ENCODE results near the gene SCARF2. TPM values are rescaled to one million over a fixed set of nuclear protein-coding genes. Genes with fewer than 3 reads are reported as not detected.

SCARF2 gene
- polyA plus RNA-seq, 1 donor from 2014 or later: 5.0 TPM

DNA sequence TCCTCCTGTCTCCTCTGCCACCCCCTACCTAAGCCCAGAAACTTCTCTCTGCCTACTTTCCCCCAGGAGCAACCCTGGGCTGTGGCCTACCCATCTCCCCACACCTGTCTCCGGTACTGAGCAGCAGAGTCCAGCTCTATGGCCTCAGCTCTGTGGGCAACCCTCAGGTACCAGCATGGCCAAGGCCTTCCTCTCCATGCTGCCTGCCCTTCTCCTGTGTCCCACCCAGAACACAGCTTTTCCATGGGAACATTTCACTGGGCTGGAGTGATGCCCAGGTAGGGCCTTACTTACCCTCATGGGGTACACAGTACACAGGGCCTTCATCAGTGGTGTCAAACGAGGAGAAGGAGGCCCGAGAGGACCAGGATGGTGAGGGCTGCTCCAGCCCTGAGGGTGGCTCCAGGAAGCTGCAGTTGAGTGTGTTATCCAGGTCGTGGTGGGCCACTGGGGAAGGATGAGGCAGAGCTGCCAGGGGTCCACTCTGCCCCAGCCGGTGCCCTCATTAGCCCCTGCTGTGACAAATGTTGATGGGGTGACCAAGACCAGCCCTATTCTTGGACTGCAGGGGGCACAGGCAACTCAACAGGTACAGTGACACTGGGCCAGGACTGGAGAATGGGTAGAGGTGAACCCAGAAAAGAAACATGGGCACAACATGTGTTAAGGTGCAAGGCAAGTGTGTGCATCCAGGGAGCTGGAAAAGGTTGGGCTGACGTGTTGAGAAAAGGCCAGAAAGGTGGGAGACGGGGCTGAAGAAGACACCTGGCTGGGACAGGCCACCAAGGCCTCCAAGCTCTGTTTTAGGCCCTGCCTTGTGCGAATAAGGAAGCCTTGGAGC is 10.3 kb downstream of the SCARF2 start:
- Histone ChIP-seq H3K9me3 (ENCODE audit: low read length) (no peaks in the 10 kb centered on the region), H3K9me2 (ENCODE audit: insufficient read depth, low read length) (no peaks in the 10 kb centered on the region), H3K9ac (ENCODE audit: low read length) (no peak overlapping the region), H3K27me3 (ENCODE audit: insufficient read depth, low read depth, low read length) (peaks cover 39% of the 10 kb centered on the region), H4K20me1 (ENCODE audit: insufficient read depth) (no peaks in the 10 kb centered on the region), H3K36me3 (ENCODE audit: insufficient read depth, low read length) (no peaks in the 10 kb centered on the region), H3F3A (ENCODE audit: insufficient read depth, low read length, poor library complexity, severe bottlenecking) (no peaks in the 10 kb centered on the region), H3K4me3 (ENCODE audit: low read length) (no peak overlapping the region), H3K27ac (ENCODE audit: low read length) (no peak overlapping the region), H3K79me2 (replicated peaks; ENCODE audit: insufficient read depth, low read length) (no peaks in the 10 kb centered on the region), H2AFZ (ENCODE audit: low read depth, low read length) (no peak overlapping the region), H3K4me2 (ENCODE audit: low read length) (no peak overlapping the region)
- TF ChIP-seq MXI1 (conservative IDR thresholded peaks at IDR 0.05; ENCODE audit: poor library complexity, severe bottlenecking): no peak
- TF ChIP-seq EZH2 (IDR thresholded peaks at IDR 0.05; ENCODE audit: borderline replicate concordance, insufficient read depth, low read length, poor library complexity, severe bottlenecking): no peak
- no peak for TF ChIP-seq TAF1 (IDR thresholded peaks at IDR 0.05; ENCODE audit: low read depth)
- no peak for TF ChIP-seq SMC3 (conservative IDR thresholded peaks at IDR 0.05; ENCODE audit: poor library complexity)
- TF ChIP-seq EP300 (conservative IDR thresholded peaks at IDR 0.05; ENCODE audit: poor library complexity, severe bottlenecking): no peak
- TF ChIP-seq, protein P1, sequence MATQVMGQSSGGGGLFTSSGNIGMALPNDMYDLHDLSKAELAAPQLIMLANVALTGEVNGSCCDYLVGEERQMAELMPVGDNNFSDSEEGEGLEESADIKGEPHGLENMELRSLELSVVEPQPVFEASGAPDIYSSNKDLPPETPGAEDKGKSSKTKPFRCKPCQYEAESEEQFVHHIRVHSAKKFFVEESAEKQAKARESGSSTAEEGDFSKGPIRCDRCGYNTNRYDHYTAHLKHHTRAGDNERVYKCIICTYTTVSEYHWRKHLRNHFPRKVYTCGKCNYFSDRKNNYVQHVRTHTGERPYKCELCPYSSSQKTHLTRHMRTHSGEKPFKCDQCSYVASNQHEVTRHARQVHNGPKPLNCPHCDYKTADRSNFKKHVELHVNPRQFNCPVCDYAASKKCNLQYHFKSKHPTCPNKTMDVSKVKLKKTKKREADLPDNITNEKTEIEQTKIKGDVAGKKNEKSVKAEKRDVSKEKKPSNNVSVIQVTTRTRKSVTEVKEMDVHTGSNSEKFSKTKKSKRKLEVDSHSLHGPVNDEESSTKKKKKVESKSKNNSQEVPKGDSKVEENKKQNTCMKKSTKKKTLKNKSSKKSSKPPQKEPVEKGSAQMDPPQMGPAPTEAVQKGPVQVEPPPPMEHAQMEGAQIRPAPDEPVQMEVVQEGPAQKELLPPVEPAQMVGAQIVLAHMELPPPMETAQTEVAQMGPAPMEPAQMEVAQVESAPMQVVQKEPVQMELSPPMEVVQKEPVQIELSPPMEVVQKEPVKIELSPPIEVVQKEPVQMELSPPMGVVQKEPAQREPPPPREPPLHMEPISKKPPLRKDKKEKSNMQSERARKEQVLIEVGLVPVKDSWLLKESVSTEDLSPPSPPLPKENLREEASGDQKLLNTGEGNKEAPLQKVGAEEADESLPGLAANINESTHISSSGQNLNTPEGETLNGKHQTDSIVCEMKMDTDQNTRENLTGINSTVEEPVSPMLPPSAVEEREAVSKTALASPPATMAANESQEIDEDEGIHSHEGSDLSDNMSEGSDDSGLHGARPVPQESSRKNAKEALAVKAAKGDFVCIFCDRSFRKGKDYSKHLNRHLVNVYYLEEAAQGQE (IDR thresholded peaks at IDR 0.05; ENCODE audit: borderline replicate concordance): no peak
- TF ChIP-seq POLR2AphosphoS5 (IDR thresholded peaks at IDR 0.05): no peak
- no peak for TF ChIP-seq RAD21 (conservative IDR thresholded peaks at IDR 0.05)
- TF ChIP-seq, protein P2, sequence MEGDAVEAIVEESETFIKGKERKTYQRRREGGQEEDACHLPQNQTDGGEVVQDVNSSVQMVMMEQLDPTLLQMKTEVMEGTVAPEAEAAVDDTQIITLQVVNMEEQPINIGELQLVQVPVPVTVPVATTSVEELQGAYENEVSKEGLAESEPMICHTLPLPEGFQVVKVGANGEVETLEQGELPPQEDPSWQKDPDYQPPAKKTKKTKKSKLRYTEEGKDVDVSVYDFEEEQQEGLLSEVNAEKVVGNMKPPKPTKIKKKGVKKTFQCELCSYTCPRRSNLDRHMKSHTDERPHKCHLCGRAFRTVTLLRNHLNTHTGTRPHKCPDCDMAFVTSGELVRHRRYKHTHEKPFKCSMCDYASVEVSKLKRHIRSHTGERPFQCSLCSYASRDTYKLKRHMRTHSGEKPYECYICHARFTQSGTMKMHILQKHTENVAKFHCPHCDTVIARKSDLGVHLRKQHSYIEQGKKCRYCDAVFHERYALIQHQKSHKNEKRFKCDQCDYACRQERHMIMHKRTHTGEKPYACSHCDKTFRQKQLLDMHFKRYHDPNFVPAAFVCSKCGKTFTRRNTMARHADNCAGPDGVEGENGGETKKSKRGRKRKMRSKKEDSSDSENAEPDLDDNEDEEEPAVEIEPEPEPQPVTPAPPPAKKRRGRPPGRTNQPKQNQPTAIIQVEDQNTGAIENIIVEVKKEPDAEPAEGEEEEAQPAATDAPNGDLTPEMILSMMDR (IDR thresholded peaks at IDR 0.05; ENCODE audit: poor library complexity, severe bottlenecking): no peak

DNA sequence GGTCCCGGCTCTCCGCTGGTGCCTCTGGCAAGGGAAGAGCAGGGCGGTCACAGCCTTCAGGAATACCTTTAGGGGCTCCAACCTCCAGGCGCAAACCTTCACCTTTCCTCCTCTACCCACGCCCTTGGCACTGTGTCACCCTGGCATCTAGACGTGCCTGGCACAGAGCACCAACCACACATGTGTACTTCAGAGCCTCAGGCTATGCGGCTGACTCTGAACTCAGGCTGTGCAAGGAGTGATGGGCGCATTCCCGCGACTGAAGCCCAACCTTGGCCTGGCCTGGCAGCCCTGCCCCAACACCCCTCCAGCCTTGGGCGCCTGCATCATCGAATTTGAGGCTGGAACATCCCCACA is 11.4 kb downstream of the SCARF2 start:
- Histone ChIP-seq H3K9me2 (ENCODE audit: insufficient read depth, low read length) (no peaks in the 10 kb centered on the region), H2AFZ (ENCODE audit: low read depth, low read length) (no peak overlapping the region), H3F3A (ENCODE audit: insufficient read depth, low read length, poor library complexity, severe bottlenecking) (no peaks in the 10 kb centered on the region), H3K27ac (ENCODE audit: low read length) (no peak overlapping the region), H3K27me3 (ENCODE audit: insufficient read depth, low read depth, low read length) (peaks cover 28% of the 10 kb centered on the region), H3K4me3 (ENCODE audit: low read length) (no peak overlapping the region), H4K20me1 (ENCODE audit: insufficient read depth) (no peaks in the 10 kb centered on the region), H3K9ac (ENCODE audit: low read length) (no peak overlapping the region), H3K79me2 (replicated peaks; ENCODE audit: insufficient read depth, low read length) (no peaks in the 10 kb centered on the region), H3K9me3 (ENCODE audit: low read length) (no peaks in the 10 kb centered on the region), H3K4me2 (ENCODE audit: low read length) (no peak overlapping the region), H3K36me3 (ENCODE audit: insufficient read depth, low read length) (no peaks in the 10 kb centered on the region)
- TF ChIP-seq EP300 (conservative IDR thresholded peaks at IDR 0.05; ENCODE audit: poor library complexity, severe bottlenecking) (no peak), MXI1 (conservative IDR thresholded peaks at IDR 0.05; ENCODE audit: poor library complexity, severe bottlenecking) (no peak), EZH2 (IDR thresholded peaks at IDR 0.05; ENCODE audit: borderline replicate concordance, insufficient read depth, low read length, poor library complexity, severe bottlenecking) (no peak), TAF1 (IDR thresholded peaks at IDR 0.05; ENCODE audit: low read depth) (no peak), POLR2AphosphoS5 (IDR thresholded peaks at IDR 0.05) (no peak), SMC3 (conservative IDR thresholded peaks at IDR 0.05; ENCODE audit: poor library complexity) (no peak), RAD21 (conservative IDR thresholded peaks at IDR 0.05) (no peak)
- TF ChIP-seq, protein P2 (IDR thresholded peaks at IDR 0.05; ENCODE audit: poor library complexity, severe bottlenecking): no peak
- TF ChIP-seq, protein P1 (IDR thresholded peaks at IDR 0.05; ENCODE audit: borderline replicate concordance): no peak

Data from neural cell (in vitro differentiated cells).